Kidney epithelial cell (primary cell): ENCODE data around the gene LSM5. TPM values are rescaled to one million over a fixed set of nuclear protein-coding genes. Genes with fewer than 3 reads are reported as not detected.
"Not testable (repeated sequence)": the region's sequence is repeated elsewhere in the genome, so short reads cannot be mapped to it uniquely, and the experiment has no call there.

Experiments used
- DNase-seq: peaks from one replicate; pipeline ENCODE4 v3.0.0-alpha.2; 2010; ENCODE audit warnings: low read depth
- H3K27me3 ChIP-seq: 2 replicates; pipeline ENCODE4 v1.6.0; 2011; ENCODE audit warnings: low read length; ENCODE audit not compliant: control insufficient read depth, insufficient read depth
- H3K36me3 ChIP-seq: 2 replicates; pipeline ENCODE4 v1.5.1; 2011; ENCODE audit warnings: low read length; ENCODE audit not compliant: control insufficient read depth, insufficient read depth
- H3K4me3 ChIP-seq: 2 replicates; pipeline ENCODE4 v1.5.1; 2011; ENCODE audit warnings: low read depth, mild to moderate bottlenecking, control low read depth, low read length
- CTCF ChIP-seq: IDR thresholded peaks from 2 replicates; pipeline ENCODE4 v1.5.1; 2011; ENCODE audit warnings: mild to moderate bottlenecking, moderate library complexity, low read length, control low read depth, inconsistent platforms; ENCODE audit not compliant: insufficient read depth, poor library complexity, severe bottlenecking
- total RNA-seq: library from RNA; depleted of rRNA; stranded (reverse); fragments of >200 nt; gene quantifications from 2 replicates; pipeline ENCODE4 v1.2.3, GENCODE V29; 2015

Gene LSM5
- total RNA-seq, 1 donor from 2014 or later = 10.0 TPM

GRCh38 chr7:32500922-32501341, 10.8 kb upstream of the LSM5 start:
- Histone ChIP-seq H3K36me3 (no peaks in the 10 kb centered on the region), H3K27me3 (no peaks in the 10 kb centered on the region), H3K4me3 (no peak overlapping the region)
- DNase-seq = no peak
- no peak for TF ChIP-seq CTCF

GRCh38 chr7:32500216-32500615, 10.0 kb upstream of the LSM5 start:
- not testable (repeated sequence) for H3K4me3 ChIP-seq, H3K27me3 ChIP-seq, H3K36me3 ChIP-seq, DNase-seq

- not testable (repeated sequence) for H3K27me3 ChIP-seq, H3K4me3 ChIP-seq, H3K36me3 ChIP-seq, DNase-seq
Measured at GRCh38 chr7:32499755-32500154, 9.6 kb upstream of the LSM5 start.

DNA sequence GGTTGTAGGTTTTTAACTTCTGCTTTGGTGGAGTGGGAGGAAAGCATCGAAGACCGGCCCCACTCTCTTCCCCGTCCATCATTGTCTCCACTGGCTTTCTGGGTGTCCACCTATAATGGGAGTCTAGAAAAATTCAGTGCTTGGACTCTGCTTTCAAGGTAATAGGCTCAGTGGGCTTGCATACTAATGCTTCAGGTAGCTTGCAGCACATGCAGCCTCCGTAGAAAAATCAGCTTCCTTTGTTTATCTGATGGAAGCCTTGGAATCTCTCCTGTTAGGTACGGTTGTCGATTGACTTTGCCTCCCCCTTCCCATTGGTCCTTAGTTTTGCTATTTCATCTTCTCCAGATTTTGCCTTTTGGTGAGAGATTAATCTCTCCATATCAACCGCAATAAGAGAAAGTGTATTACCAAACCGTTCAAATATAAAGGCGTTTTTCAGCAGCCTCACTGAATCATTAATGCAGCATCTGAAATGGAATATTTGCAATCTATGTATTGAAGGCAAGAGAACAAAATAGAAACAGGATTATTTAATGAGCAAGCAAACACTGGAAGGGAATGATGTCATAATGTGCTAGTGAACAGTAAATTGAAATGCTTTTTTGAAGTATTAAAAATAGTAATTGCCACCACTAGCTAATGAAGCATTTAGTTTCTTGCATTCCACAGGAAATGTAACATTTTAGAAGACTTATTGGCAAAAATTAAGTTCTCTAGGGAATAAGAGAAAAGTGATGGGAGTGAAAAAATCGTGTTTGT, 6.1 kb upstream of the LSM5 start:
- H3K27me3 ChIP-seq = no peaks in the 10 kb centered on the region

GRCh38 chr7:32495298-32496051, 5.3 kb upstream of the LSM5 start, which contains the start of gene AVL9:
Gene AVL9 (plus strand): TSS chr7:32495489. CDS start chr7:32495710, 221 bp downstream.
- Histone ChIP-seq H3K36me3 (no peaks in the 10 kb centered on the region), H3K27me3 (no peaks in the 10 kb centered on the region), H3K4me3 (peak within 1 kb of the TSS; percentile 87)
- peak; percentile 77 for DNase-seq
- TF ChIP-seq CTCF = no peak

More for the DNA sequence above, 6.1 kb upstream of the LSM5 start:
- DNase-seq = no peak
- TF ChIP-seq CTCF = no peak
- Histone ChIP-seq H3K36me3 (no peaks in the 10 kb centered on the region), H3K4me3 (peak overlapping the region; percentile 87)

GRCh38 chr7:32494946-32495297, 4.7 kb upstream of the LSM5 start:
- Histone ChIP-seq H3K36me3 (no peaks in the 10 kb centered on the region), H3K4me3 (peak overlapping the region; percentile 83), H3K27me3 (no peaks in the 10 kb centered on the region)
- no peak for TF ChIP-seq CTCF
- no peak for DNase-seq
